ENCODE results near the gene PDILT.
"Not testable (repeated sequence)": the region's sequence is repeated elsewhere in the genome, so short reads cannot be mapped to it uniquely, and the experiment has no call there.

The PDILT gene

DNA sequence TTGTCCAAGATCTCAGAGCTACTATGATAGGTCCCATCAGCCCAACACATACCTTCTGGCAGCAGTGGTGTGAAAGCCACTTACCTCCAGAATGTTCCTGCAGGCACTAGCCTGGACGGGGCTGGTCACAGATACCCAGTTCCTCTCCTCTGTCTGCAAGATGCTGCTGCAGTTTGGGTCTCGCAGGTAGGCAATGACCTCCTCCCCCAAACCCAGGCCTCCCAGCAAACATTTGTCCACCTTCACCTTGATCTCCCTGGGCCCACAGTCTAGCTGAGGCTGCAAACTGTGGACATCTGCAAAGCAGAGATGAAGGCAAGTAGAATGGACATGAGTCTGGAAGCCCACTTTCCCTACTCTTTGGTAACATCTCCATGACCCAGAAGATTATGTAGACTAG lies 84.4 kb downstream of the PDILT start:
- DNase-seq, result no peak

DNA sequence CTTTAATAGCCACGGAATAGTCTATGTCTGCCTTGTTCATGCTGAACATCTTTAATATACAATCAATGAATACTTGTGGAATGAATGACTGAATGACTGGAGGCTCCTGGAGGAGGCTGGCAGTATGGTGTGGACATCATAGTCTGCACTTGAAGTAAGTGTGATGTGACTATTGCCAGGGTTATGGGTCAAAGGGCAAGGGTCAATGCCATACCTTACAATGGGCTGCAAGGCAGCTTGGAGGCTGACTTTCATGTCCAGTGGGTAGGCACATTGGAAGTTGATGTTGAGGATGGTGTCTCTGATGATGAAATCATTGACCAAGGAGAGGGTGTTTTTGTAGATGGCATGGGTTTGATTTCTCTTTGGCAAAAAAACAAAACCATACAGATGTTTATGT lies 85.1 kb downstream of the PDILT start:
- no peak for DNase-seq

DNA sequence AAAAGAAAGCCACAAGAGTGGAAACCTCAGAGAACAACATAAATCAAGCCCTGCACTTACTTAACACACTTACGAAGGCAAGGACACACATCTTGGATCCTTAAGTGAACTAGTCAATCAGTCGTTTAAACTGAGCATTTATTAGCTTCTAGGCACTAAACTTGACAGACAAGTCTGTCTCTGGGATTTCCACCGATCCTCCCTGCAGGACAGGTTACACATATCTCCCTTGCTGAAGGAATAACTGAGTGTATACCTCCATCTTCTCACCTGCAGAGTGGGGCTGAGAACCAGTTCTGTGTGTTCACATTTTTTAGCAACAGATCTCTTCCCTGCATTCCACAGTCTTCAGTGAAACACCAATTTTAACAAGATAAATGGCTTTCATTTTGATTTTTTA lies 86.1 kb downstream of the PDILT start:
- no peak for DNase-seq

DNA sequence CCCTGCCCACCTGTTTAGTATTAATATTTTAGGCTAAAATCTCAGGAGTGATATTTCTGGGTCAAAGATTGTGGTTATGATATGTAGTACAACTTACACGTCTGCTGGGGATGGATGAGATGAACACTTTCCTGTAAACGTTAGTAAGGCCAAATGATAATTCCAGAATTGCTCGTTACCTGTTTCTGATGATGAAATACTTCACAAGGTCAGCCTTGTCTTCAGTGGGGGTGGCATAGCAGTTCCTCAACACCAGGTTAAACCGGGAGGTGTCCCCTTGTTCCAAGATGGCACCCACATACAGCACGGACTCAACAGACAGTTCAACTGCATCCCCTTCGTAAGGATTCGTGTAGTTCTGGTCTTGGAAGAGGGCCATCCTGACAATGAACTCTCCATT lies 86.5 kb downstream of the PDILT start:
- DNase-seq, result no peak

DNA sequence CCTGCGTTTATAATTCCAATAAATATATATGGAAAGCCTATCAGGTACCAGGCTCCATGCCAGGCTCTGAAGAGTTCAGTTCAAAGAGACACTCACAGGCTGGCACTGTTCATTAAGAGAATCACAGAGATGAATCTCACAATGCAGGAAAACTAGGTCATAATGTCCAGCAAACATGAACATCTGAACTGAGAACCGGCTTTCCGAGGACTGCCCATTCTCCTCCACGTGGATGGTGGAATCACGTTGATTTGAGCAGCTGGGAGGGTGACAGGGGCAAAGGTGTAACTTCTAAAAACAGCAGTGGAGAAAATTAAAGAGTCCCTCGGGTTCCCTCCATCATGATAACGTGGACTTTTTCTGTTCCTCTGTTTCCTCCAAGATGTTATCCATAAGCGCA lies 87.4 kb downstream of the PDILT start:
- no peak for DNase-seq

DNA sequence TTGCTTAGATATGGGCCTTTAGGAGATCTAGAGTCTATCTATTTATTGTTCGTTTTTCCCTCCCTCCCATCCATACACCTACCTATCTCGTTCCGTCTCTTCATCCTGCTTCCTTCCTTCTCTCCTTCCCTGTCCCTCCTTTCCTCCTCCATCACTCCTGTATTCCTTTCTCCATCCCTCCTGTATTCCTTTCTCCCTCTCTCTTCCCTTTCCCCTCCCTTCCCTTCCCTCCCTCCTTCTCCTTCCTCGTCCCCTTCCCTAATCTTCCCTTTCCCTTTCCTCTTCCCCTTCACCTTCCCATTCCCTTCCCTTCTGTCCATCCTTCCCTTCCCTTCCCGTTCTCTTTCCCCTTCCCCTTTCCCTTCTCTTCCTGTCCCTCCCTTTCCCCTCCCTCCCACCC lies 87.8 kb downstream of the PDILT start:
- no peak for DNase-seq

DNA sequence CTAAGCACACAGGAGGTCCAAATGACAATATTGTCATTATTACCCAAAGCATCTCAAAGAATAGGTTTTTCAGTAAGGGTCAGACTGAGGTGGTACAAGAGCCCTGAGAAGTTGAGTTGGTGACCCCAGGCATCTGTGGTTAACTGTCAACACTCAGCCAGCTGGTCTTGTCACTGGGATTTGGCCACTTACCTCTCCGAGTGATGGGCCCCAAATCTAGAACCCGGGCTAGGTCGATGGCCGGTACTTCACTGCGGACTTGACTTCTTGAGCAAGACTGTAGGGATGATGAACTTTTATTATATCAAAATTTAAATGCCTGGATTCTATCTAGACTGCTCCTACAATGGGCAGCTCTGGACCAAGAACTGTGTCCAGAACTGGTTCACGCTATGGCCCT lies 88.8 kb downstream of the PDILT start:
- DNase-seq, result no peak

DNA sequence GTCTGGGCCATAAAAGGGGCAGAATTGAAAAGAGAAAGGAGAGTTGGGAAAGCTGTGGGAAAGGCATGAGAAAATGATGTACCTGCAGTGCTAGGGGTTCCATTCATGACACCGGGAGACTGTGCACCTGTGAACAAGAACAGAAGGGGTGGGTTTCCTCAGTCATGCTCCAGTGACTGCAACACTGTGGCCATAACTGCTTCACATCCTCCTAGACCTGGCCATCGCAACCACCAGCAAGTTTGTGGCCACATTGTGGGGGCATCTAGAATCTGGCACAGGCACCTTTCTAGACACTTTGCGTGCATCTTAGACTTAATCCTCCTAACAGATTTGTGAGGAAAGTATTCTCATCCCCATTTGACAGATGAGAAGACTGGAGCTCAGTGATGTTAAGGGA lies 90.0 kb downstream of the PDILT start:
- no peak for DNase-seq

DNA sequence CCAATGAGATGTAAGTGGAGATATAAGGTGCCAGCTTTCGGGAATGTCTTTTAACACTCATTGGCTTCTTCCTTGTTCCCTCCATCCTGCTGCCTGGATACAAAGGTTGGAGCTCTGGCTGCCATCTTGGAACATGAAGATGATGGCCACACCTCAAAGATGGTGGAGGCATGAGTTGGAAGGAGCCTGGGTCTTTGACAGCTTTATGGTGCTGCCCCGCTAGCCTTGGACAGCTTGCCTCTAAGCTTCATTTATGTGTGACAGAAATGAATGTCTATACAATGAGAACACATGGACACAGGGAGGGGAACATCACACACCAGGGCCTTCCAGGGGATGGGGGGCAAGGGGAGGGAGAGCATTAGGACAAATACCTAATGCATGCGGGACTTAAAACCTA lies 90.8 kb downstream of the PDILT start:
- DNase-seq, result no peak

DNA sequence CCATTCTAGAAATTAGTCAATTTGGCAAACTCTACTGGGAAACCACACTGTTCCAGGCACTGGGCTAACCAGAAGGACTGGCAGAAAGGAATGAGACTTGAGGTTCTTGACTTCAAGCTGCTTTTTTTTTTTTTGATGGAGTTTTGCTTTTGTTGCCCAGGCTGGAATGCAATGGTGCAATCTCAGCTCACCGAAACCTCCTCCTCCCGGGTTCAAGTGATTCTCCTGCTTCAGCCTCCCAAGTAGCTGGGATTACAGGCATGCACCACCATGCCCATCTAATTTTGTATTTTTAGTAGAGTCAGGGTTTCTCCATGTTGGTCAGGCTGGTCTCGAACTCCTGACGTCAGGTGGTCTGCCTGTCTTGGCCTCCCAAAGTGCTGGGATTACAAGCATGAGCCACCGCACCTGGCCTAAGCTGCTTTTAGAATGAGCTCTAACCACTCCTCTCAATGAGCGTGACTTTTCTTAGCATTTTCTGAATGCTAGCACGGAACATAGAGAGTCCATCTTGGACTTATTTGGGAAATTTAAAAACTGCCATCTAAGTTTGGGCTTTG lies 91.9 kb downstream of the PDILT start:
- DNase-seq, result not testable (repeated sequence)

DNA sequence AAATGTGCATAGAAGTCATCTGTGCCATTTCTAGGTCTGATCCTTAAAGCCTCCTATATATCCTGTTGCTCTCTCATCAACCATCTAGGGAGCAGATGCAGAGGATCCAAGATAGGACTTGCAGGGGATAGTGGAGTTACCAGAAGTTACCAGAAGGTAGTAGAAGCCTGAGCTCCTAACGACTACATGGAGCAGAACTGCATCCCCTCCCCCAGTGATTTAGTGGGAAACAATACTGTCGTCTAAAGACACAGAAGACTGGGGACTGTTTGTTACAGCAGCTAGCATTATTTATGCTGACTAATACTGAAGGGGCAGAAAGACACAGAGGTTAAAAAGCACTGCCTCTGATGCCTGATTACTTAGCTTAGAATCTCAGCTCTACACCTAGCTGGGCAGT lies 93.0 kb downstream of the PDILT start:
- no peak for DNase-seq

DNA sequence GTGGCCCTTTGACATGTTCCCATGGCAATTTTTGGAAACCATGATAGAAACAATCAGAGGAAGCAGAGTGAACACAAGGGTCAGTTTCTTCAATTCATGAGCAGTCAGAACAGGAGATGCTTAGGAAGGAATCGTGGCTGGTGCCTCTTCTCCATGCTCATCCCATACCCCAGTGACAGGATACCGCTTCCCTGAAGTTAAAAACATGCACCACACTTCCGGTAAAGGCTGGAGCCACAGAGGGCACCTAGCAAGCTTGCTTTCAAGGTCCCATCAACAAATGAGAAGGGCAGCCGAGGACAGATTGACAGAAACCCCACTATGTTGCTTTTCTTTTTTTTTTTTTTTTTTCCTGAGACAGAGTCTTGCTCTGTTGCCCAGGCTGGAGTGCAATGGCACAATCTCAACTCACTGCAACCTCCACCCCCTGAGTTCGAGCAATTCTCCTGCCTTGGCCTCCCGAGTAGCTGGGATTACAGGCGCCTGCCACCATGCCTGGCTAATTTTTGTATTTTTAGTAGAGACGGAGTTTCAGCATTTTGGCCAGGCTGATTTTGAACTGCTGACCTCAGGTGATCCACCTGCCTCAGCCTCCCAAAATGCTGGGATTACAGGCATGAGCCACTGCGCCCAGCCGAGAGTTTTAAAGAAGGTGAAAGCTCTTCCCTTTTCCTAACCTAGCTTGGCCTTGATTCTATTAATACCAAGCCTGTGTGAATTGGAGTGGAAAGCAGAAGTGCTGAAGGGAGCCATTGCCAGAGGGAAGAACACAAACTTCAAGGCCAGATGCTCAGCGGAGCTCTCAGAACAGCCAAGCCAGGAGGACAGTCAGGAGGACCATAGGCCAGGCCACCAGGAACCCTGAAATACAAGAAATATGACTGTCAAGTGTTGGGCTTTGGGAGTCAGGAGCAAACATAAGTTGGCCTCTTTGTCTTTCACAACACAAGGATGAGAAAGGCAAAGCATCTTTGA lies 93.8 kb downstream of the PDILT start:
- DNase-seq, result no peak

DNA sequence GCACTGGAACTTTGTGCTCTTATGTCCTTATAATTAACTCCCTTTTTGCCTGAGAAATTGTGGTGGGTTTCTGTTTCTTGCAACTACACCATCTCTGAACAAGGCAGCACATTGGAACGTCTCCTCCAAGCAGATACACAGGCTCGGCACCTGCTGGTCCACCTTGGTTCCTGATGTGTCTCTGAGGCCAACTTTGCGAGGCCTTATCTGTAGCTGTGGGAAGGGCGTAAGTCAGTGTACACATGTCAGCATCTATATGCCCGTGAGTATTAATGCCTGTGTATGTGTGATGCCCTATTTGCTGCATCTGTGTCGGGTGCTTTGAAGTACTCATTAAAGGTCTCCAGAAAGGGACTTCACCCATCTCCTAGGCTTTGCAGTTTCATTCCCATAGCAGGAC lies 94.8 kb downstream of the PDILT start:
- DNase-seq, result no peak

All from activated T-cell treated with anti-CD3 and anti-CD28 coated beads, Interleukin-2, amount 50 U/mL, for 48 hours (primary cell).